HG03066 (cell line): ENCODE data around the gene TGFB2.

Source experiments
- ATAC-seq: cut with Tn5 transposase; IDR thresholded peaks from one replicate; pipeline ENCODE4 v1.9.1; 2021; ENCODE audit warnings: low read depth; ENCODE audit not compliant: unreplicated experiment

Gene TGFB2

DNA sequence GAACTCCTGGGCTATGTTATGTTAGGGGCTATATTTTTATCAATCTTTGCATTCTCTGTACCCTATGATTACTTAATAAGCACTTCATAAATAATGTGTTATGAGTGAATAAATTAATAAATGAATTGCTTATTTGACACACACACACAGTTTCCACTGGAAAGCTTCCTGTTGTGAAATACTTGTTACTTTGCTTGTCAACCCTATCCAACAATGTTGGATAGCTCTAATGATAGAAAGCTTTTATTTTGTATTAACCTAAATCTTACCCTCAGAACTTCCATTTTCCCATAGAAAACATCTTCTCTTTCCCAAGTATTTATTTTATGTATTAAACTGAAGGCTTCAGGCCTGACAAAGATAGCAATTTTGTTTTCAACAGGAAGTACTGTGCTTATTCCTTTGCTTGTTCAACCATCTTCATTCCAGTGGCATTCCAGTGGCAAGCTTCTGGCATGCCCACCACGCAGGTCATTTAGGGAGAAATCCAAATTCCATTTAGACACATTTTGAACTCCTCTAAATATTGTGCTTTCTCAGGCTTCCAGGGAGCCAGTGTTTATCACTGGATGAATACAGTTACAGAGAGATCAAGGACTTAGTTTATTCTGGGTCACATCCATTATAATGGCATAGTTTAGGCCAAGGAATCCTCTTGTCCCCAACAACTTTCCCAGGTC is 134.4 kb downstream of the TGFB2 start:
- no peak for ATAC-seq

DNA sequence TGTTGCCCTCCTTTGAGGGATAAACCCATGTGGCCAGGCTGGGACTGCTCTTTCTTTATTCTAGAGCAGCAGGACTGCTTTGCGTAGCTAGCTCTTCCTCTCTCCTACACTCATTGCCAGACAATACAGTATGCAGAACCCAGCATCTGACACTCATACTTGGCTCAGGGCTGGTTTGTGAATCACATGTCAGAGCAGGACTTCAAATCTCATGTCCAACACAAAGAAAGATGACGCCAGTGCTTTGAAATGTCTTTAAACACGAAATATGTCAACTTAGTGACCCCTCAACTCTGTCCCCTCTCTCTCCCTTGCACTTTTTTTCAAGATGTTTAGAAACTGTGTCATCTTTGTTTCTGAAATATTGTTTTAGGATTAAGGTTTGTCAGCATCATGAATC is 135.0 kb downstream of the TGFB2 start:
- ATAC-seq, result no peak

DNA sequence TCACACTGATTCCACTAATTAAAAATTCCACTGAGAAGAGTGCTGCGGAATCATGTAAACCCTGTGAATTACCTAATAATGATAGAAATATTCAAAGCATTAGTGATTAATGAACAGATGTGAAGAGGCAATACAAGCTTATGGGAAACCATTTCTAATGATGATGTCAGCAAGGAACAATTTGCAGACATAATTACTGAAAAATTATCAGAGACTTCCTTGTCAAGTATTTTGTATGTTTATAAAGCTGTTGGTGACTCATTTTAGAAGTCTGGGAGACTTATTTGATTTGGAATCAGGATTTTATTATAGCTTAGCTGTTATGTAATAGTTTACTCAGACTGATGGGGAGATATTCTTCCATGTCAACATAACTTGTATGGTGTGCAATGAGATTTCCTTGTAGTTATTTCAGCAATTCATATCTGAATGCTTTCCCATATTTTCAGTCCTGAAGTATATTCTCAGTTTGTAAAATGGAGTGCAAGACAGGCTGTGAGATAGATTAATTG is 135.5 kb downstream of the TGFB2 start:
- no peak for ATAC-seq

DNA sequence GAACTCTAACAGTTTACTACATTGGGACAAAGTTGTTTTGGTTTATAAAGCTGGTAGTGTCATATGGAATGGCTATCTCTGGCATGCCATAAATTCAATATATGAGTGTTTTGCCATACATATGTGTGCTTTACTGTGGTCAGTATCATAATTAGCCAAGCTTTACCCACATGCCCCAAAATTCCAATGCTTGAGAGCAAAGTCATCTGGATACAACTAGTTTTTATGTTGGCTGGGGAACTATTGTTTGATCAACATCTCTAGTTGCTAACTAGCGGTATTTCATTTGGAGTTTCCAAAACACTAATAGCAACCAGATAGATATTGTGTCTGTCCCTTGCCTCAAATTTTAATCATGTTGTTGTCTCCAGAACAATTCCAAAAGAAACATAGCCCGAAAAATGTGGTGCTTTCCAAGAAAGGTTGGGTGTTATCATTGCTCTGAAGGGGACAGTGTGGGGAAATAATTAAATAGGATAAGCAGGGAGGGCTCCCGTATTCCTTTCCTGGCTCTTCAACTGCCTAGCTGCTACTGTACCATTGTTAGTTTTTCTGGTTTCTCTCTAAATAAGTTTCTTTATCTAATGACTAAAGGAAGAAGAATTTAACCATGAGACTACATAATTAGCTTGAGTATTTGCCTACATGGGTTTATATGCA is 136.1 kb downstream of the TGFB2 start:
- no peak for ATAC-seq

DNA sequence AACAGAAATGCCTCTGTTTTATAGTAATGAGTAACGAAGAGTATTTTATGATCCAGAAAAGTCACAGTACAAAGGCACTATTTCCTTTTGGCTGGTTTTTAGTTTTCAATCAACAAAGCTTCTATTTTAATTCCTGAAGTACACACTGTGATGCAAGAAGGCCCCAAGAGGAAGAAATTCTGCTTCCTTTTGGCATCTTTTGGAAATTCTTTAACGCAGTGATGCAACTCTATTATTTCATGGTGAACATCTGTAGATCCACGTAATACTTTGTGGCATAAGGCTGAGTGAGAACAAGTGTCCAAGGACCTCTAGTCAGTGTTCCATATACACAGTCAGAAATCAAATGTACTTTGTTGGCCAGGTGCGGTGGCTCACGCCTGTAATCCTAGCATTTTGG is 137.5 kb downstream of the TGFB2 start:
- ATAC-seq, result no peak

DNA sequence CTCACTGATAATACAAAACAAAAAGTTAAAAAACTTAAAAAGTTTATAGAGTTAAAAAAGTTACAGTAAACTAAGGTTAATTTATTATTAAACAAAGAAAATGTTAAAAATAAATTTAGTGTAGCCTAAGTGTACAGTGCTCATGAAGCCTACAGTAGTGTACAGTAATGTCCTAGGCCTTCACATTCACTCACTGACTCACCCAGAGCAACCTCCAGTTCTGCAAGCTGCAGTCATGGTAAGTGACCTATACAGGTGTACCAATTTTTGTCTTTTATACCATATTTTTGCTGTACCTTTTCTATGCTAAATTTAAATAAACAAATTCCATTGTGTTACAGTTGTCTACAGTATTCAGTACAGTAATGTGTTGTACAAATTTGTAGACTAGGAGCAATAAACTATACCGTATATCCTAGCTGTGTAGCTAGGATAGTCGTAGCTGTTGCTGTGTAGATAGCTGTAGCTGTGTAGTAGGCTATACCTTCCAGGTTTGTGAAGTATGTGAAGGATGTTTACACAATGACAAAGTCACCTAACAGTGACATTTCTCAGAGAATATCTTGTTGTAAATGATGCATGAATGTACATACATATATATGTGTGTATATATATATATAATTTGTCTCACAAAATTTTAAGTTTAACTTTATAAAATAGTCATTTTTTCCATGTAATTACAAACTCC is 140.2 kb downstream of the TGFB2 start:
- ATAC-seq, result no peak

DNA sequence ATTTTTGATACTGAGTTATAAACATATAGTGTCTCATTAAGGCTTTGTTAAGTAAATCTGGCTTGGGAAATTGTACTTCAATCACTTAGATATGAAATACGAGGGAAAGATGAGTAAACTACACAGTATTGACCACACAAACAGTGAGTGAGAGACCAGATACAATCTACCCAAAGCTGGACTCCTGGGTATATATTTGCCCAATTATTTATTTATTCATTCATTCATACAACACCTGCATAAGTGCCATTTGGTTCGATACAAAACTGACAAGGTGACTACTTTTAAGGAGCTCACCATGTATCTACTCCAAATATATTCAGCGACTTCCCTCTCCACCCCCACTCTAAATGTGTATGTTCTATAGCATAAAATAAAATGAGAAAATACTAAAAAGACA is 143.4 kb downstream of the TGFB2 start:
- no peak for ATAC-seq

DNA sequence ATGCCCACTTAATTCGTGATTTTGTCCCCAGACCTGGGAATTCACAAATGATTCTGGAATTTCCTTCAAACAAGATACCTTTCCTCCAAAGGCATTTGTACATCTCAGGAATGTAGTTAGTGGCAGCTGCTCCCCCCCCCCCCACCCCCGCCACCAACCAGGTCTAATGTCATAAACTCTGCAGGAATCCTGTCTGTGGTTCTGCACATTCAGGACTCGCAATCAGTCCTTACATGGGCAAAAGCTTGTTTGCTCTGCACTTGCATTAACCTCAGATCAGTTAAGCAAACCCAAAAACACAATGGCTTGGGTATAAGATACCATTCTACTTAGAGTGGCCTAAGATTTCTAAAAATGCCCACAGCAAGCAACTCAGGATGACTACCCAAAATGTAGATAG is 143.8 kb downstream of the TGFB2 start:
- no peak for ATAC-seq

DNA sequence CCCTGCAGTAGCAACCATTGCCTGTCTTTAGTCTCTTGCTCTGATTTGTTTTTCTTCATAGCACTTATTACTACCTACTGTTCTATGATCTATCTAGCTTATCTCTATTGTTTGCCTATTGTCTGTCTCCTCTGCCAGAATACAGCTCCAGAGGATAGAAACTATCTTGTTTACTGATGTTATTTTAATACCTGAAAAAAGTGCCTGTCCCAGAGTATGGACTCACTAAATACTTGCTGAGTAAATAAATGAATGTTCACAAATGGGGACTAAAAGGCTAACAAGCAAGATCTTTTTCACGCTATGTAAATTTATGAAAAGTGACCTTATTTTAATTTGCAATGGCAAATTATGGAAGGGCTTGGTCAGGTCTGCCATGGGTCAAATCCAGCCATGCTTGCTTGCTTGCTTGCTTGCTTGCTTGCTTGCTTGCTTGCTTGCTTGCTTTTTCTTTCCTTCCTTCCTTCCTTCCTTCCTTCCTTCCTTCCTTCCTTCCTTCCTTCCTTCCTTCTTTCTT is 145.3 kb downstream of the TGFB2 start:
- ATAC-seq, result no peak

DNA sequence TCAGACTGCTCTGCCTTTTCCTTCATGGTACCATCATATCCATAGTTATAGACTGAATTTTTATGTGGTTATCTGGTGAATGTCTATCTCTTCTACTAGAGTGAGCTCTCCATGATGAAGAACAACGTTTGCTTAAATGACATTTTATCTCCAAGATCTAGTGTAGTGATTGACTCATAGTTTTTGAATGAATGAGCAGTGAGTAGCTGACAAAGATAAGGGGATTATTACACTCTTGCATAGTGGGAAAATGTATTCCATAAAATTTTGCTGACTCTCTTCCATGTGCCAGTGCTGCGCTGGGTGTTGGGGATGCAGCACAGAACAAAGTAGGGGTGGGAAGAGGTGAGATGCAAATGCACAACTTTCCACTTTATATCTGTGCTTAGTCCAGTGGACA is 147.7 kb downstream of the TGFB2 start:
- ATAC-seq, result no peak

DNA sequence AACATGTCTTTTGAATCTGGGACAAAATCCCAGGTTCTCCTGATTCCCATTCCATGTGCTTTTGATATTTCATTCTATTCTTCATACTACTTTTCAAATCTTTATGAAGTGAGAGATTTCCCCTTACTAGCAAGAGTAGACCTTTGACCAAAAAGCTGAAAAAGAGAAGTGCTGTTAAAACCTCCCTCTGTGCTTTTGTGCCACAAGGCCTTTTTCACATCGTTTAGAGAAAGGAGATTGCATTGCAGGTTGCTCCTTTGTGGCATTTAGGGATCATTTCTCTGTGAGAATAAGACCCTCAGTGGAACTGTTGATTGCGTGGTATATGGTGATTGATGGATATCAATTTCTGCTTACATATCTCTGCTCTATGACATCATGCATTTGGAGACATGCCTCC is 148.8 kb downstream of the TGFB2 start:
- ATAC-seq, result no peak
